ENCODE measurements around the gene KDM5B.

DNA sequence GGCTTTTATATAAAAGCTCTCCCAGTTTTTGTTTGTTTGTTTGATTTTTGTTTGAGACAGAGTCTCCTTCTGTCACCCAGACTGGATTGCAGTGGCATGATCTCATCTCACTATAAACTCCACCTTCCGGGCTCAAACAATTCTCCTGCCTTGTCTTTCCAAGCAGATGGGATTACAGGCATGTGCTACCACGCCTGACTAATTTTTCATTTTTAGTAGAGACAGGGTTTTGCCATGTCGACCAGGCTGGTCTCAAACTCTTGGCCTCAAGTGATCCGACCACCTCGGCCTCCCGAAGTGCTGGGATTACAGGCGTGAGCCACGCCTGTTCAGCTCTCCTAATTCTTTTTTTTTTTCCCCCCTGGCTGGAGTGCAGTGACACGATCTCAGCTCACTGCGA, 6.9 kb upstream of the KDM5B start:
- TF ChIP-seq, protein P1, sequence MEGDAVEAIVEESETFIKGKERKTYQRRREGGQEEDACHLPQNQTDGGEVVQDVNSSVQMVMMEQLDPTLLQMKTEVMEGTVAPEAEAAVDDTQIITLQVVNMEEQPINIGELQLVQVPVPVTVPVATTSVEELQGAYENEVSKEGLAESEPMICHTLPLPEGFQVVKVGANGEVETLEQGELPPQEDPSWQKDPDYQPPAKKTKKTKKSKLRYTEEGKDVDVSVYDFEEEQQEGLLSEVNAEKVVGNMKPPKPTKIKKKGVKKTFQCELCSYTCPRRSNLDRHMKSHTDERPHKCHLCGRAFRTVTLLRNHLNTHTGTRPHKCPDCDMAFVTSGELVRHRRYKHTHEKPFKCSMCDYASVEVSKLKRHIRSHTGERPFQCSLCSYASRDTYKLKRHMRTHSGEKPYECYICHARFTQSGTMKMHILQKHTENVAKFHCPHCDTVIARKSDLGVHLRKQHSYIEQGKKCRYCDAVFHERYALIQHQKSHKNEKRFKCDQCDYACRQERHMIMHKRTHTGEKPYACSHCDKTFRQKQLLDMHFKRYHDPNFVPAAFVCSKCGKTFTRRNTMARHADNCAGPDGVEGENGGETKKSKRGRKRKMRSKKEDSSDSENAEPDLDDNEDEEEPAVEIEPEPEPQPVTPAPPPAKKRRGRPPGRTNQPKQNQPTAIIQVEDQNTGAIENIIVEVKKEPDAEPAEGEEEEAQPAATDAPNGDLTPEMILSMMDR (IDR thresholded peaks at IDR 0.05) = no peak
- no peak for TF ChIP-seq POLR2A (IDR thresholded peaks at IDR 0.05)

Measured in body of pancreas (tissue), 4 donors.